ENCODE results near the gene ENKD1. TPM values are rescaled to one million over a fixed set of nuclear protein-coding genes. Genes with fewer than 3 reads are reported as not detected.

ENKD1 gene
- total RNA-seq, 2 donors from 2014 or later = 68.0 to 91.0 TPM

DNA sequence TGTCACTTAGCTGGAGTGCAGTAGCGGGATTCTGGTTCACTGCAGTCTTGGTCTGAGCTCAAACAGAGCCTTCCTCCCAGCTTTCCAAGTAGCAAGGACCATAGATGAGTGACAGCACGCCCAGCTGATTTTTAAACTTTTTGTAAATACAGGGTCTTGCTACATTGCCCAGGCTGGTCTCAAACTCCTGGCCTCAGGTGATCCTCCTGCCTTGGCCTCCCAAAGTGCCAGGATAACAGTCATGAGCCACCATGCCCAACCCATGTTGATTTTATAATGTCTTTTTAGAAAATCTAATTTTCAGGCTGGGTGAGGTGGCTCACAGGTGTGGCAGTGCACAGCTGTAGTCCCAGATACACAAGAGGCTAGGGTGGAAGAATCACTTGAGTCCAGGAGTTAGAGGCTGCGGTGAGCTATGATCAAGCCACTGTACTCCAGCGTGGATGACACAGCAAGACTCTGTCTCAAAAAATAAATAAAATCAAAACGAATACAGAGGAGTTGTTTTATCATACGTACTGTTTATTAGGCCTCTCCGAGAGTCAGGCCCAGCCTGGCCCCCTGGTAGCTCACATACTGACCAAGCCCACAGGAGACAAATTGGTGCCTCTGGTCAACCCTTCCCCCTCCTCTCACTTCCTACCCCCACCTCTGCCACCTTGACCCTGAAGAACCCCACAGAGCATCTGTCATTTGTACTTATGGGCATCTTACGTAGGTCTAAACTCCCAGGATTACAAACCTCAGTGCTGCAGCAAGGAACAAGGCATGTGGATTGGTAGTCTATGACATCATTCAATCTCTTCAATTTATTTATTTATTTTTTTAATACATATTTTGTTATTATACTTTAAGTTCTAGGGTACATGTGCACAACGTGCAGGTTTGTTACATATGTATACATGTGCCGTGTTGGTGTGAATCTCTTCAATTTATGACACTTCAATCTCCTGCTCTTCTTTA is 13.7 kb upstream of the ENKD1 start:
- 90 to 91% methylated on average over 10 of the region's 10 CpGs for WGBS, 2 donors

DNA sequence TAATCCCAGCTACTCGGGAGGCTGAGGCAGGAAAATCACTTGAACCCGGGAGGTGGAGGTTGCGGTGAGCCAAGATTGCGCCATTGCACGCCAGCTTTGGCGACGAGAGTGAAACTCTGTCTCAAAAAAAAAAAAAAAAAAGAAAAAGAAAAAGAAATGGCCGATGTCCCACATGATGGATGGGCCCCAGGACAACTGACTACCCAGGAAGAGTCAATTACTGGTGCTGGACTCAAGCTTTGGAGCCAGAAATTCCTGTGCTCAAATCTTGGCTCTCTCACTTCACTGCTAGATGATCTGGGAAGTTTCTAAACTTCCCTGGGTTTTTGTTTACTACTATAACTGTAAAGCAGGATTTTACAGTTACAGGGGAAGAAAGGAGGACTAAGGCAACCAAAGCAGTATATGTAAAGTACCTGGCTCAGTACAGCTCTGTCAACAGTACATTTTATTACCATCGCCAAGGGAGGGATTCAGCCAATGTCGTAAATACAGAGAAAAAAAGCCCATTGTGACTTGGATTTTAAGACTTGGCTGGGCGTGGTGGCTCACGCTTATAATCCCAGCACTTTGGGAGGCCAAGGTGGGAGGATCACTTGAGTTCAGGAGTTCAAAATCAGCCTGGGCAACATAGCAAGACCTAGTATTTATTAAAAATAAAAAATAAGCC is 11.9 kb upstream of the ENKD1 start:
- intact Hi-C loops (cut with DNase I) = no loop called here
- no peak overlapping the region for H3K27ac ChIP-seq
- DNase-seq (no peak), ATAC-seq (no peak)
- TF ChIP-seq, protein P1, sequence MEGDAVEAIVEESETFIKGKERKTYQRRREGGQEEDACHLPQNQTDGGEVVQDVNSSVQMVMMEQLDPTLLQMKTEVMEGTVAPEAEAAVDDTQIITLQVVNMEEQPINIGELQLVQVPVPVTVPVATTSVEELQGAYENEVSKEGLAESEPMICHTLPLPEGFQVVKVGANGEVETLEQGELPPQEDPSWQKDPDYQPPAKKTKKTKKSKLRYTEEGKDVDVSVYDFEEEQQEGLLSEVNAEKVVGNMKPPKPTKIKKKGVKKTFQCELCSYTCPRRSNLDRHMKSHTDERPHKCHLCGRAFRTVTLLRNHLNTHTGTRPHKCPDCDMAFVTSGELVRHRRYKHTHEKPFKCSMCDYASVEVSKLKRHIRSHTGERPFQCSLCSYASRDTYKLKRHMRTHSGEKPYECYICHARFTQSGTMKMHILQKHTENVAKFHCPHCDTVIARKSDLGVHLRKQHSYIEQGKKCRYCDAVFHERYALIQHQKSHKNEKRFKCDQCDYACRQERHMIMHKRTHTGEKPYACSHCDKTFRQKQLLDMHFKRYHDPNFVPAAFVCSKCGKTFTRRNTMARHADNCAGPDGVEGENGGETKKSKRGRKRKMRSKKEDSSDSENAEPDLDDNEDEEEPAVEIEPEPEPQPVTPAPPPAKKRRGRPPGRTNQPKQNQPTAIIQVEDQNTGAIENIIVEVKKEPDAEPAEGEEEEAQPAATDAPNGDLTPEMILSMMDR (IDR thresholded peaks at IDR 0.05) = no peak
- no peak for TF ChIP-seq POLR2A (IDR thresholded peaks at IDR 0.05)
- no peaks in the 10 kb centered on the region for H3K27me3 ChIP-seq
- WGBS, 2 donors = 87 to 92% methylated on average over 12 of the region's 12 CpGs
- H3K9me3 ChIP-seq = no peaks in the 10 kb centered on the region
- H3K4me3 ChIP-seq = no peak overlapping the region
- H3K4me1 ChIP-seq = peaks cover 13% of the 10 kb centered on the region
- no peaks in the 10 kb centered on the region for H3K36me3 ChIP-seq (replicated peaks in 1 of 2; ENCODE audit: insufficient read depth in 1 of 2, low read depth in 2 of 2)

More for the DNA sequence above, 13.7 kb upstream of the ENKD1 start:
- no peak overlapping the region for H3K4me3 ChIP-seq
- H3K4me1 ChIP-seq = no peaks in the 10 kb centered on the region
- intact Hi-C loops (cut with DNase I) = no loop called here
- ATAC-seq (no peak), DNase-seq (no peak)
- no peak overlapping the region for H3K27ac ChIP-seq
- TF ChIP-seq POLR2A (IDR thresholded peaks at IDR 0.05) = no peak
- TF ChIP-seq, protein P1 (IDR thresholded peaks at IDR 0.05) = no peak
- H3K36me3 ChIP-seq (replicated peaks in 1 of 2; ENCODE audit: insufficient read depth in 1 of 2, low read depth in 2 of 2) = peaks cover 0 to 5% of the 10 kb centered on the region in 2 donors
- no peaks in the 10 kb centered on the region for H3K27me3 ChIP-seq
- no peaks in the 10 kb centered on the region for H3K9me3 ChIP-seq

DNA sequence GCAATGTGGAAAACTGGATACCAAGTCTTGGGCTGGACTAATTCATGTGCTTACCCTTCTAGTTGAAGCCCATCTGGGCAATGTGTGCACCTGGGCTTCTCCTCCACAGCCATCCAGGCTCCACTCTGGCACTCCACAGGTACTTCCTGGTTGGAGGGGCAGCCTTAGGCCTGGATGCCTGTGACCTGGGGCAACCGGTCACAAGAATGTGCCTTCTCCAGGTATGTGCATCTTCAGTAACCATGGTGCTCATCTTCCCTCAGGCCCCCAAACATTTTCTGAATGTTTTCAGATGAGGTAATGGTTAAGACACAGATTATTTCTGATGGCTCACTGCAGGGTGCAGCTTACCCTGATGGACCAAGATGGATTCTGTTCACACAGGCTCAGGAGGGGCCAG is 11.2 kb upstream of the ENKD1 start:
- Histone ChIP-seq H3K36me3 (replicated peaks in 1 of 2; ENCODE audit: insufficient read depth in 1 of 2, low read depth in 2 of 2) (no peaks in the 10 kb centered on the region), H3K4me1 (peaks cover 21% of the 10 kb centered on the region), H3K27ac (no peak overlapping the region), H3K9me3 (no peaks in the 10 kb centered on the region), H3K27me3 (no peaks in the 10 kb centered on the region), H3K4me3 (no peak overlapping the region)
- ATAC-seq = no peak
- no peak for DNase-seq
- intact Hi-C loops (cut with DNase I) = no loop called here
- 80 to 92% methylated on average over 1 of the region's 1 CpG for WGBS, 2 donors
- TF ChIP-seq POLR2A (IDR thresholded peaks at IDR 0.05) = no peak
- TF ChIP-seq, protein P1 (IDR thresholded peaks at IDR 0.05) = no peak

DNA sequence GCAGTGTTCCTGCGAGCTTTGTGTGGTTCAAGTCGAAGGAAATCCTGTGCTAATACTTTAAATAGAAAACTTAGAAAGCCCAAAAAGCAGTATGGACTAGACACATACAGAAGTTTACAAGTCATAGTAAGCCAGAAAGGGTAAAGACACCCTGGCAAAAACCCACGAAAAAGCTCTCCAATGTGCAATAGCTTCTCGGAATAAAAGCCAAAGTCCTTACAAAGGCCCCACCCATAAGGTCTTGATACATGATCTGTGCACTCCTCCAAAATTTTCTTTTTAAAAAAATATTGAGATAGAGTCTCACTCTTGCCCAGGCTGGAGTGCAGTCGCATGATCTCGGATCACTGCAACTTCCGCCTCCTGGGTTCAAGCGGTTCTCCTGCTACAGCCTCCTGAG is 10.4 kb upstream of the ENKD1 start:
- TF ChIP-seq POLR2A (IDR thresholded peaks at IDR 0.05) = no peak
- TF ChIP-seq, protein P1 (IDR thresholded peaks at IDR 0.05) = no peak
- WGBS, 2 donors = 62 to 72% methylated on average over 8 of the region's 8 CpGs
- Histone ChIP-seq H3K27me3 (no peaks in the 10 kb centered on the region), H3K4me1 (peaks cover 21% of the 10 kb centered on the region), H3K36me3 (replicated peaks in 1 of 2; ENCODE audit: insufficient read depth in 1 of 2, low read depth in 2 of 2) (no peaks in the 10 kb centered on the region), H3K9me3 (no peaks in the 10 kb centered on the region), H3K4me3 (no peak overlapping the region), H3K27ac (no peak overlapping the region)
- ATAC-seq = no peak
- intact Hi-C loops (cut with DNase I) = no loop called here
- DNase-seq = no peak
